ENCODE data around the gene RTKN. TPM values are rescaled to one million over a fixed set of nuclear protein-coding genes. Genes with fewer than 3 reads are reported as not detected.

RTKN gene
- total and polyA plus RNA-seq, 2 of the 13 experiments (the other 11 are each of a cell fraction or from before 2014, with no cell fraction given), result 159 to 166 TPM

DNA sequence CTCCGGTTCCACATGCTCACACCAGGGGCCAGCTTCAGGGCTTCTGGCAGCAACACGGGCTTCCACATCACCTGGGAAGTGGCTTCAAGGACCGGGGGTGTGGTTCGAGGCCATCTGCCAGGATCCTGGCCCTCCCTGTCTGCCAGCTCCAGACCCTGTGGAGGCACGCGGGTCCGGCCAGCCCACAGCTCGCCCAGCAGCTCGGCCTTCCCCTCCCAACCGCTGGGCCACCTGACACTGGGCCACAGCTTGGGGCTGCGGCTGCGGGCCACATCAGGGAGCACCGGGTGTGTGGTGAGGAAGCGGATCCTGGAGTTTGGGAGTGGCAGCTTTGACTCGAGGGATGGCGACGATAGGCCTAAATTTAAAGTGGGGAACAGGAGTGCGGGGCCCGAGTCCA lies 27.3 kb downstream of the RTKN start (continued):
- TF ChIP-seq ZNF670 (CRISPR knock-in tag; IDR thresholded peaks at IDR 0.05; ENCODE audit: borderline replicate concordance) (no peak), NFYB (CRISPR knock-in tag; IDR thresholded peaks at IDR 0.05) (no peak)
- TF ChIP-seq, protein P1, sequence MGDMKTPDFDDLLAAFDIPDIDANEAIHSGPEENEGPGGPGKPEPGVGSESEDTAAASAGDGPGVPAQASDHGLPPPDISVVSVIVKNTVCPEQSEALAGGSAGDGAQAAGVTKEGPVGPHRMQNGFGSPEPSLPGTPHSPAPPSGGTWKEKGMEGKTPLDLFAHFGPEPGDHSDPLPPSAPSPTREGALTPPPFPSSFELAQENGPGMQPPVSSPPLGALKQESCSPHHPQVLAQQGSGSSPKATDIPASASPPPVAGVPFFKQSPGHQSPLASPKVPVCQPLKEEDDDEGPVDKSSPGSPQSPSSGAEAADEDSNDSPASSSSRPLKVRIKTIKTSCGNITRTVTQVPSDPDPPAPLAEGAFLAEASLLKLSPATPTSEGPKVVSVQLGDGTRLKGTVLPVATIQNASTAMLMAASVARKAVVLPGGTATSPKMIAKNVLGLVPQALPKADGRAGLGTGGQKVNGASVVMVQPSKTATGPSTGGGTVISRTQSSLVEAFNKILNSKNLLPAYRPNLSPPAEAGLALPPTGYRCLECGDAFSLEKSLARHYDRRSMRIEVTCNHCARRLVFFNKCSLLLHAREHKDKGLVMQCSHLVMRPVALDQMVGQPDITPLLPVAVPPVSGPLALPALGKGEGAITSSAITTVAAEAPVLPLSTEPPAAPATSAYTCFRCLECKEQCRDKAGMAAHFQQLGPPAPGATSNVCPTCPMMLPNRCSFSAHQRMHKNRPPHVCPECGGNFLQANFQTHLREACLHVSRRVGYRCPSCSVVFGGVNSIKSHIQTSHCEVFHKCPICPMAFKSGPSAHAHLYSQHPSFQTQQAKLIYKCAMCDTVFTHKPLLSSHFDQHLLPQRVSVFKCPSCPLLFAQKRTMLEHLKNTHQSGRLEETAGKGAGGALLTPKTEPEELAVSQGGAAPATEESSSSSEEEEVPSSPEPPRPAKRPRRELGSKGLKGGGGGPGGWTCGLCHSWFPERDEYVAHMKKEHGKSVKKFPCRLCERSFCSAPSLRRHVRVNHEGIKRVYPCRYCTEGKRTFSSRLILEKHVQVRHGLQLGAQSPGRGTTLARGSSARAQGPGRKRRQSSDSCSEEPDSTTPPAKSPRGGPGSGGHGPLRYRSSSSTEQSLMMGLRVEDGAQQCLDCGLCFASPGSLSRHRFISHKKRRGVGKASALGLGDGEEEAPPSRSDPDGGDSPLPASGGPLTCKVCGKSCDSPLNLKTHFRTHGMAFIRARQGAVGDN (CRISPR knock-in tag; IDR thresholded peaks at IDR 0.05), result 0 out of 2 replicates have a peak, but pooled peaks have one; percentile 10

DNA sequence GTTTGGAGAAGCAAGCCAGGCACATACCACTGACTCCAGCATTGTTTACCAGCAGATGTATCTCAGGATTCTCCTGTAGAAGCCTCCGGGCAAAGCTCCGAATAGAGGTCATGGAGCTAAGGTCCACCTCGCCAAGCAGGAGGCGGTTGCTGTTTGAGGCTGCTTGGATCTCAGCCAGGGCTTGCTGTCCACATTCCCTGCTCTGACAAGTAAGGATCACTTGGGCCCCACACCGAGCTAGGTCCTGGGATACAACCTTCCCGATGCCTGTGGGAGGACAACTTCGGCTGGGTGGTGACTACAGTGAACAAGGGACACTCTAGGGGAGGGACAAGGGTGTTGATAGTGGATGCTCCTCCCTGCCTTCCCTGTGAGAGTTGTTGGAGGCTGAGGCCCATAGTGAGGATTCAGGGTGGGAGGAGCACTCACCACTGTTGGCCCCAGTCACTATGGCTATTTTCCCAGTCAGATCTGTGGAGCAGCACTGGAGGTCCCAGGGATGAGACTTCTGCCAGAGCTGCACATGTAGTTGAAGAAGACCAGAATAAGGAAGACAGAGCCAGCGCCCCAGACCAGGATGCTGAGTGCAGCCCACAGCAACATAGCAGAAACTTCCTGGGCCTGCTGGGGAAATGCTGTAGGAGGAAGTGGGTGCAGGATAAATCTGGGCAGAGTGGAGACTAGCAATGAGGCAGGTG lies 28.6 kb downstream of the RTKN start:
- peak; percentile 84 for ATAC-seq
- Histone ChIP-seq H3K4me3 (replicated peaks in 1 of 3; ENCODE audit: insufficient read depth in 1 of 3, low read depth in 2 of 3, low read length in 3 of 3) (peak overlapping the region in 2 of 3 experiments; percentile 2 to 63; a peak in 2 of 6 replicates), H3K36me3 (replicated peaks in 1 of 2; ENCODE audit: control insufficient read depth in 1 of 2, insufficient read depth in 2 of 2, low read length in 2 of 2) (no peaks in the 10 kb centered on the region), H3K4me1 (ENCODE audit: insufficient read depth, low read length) (peaks cover 27% of the 10 kb centered on the region), H3K9me3 (ENCODE audit: low read length) (no peaks in the 10 kb centered on the region), H3K79me2 (ENCODE audit: insufficient read depth, low read length) (no peaks in the 10 kb centered on the region), H2AFZ (ENCODE audit: low read length) (peak overlapping the region; percentile 43), H4K20me1 (ENCODE audit: insufficient read depth, low read length) (no peaks in the 10 kb centered on the region), H3K4me2 (ENCODE audit: low read depth, low read length) (peak overlapping the region; percentile 84), H3K27me3 (ENCODE audit: control insufficient read depth in 1 of 2, insufficient read depth in 2 of 2, low read length in 2 of 2) (peaks cover 0 to 9% of the 10 kb centered on the region in 2 experiments; a peak in 3 of 5 replicates), H3K27ac (ENCODE audit: extremely low read length, insufficient read depth, low read length) (peak overlapping the region; percentile 13), H3K9ac (ENCODE audit: insufficient read depth, low read depth, low read length) (peak overlapping the region; percentile 5; the same call in 1 of the 2 replicates)
- 3% methylated on average over 8 of the region's 8 CpGs for WGBS (ENCODE audit: low lambda C conversion rate)
- CTCF ChIA-PET (ENCODE audit: low intra/inter-chr PET ratio, low total read pairs), result no interaction called here
- POLR2A ChIA-PET, result interaction anchor here (0.7 to 2.4 kb wide), 11 partner anchors 11 to 117 kb away, joined by 3 to 17 read pairs (median 5); partner anchors contain the start of genes AUP1, HTRA2, MRPL53 and PCGF1
- no TSS peak for BruUV-seq (replicated peaks)
- FAIRE-seq, result peak; percentile 96
- in situ Hi-C loops (cut with HindIII; ENCODE audit: extremely low pct_ligation_motif_present, low pct_unique_long_range_greater_than_20kb) (no loop called here), intact Hi-C loops (cut with micrococcal nuclease; ENCODE audit: unreplicated experiment) (no loop called here)
- DNase-seq (ENCODE audit: low spot score), result peak; percentile 78
- TF ChIP-seq GATAD2A (CRISPR knock-in tag; IDR thresholded peaks at IDR 0.05), result 0 out of 2 replicates have a peak, but pooled peaks have one; percentile 43
- TF ChIP-seq, protein P2, sequence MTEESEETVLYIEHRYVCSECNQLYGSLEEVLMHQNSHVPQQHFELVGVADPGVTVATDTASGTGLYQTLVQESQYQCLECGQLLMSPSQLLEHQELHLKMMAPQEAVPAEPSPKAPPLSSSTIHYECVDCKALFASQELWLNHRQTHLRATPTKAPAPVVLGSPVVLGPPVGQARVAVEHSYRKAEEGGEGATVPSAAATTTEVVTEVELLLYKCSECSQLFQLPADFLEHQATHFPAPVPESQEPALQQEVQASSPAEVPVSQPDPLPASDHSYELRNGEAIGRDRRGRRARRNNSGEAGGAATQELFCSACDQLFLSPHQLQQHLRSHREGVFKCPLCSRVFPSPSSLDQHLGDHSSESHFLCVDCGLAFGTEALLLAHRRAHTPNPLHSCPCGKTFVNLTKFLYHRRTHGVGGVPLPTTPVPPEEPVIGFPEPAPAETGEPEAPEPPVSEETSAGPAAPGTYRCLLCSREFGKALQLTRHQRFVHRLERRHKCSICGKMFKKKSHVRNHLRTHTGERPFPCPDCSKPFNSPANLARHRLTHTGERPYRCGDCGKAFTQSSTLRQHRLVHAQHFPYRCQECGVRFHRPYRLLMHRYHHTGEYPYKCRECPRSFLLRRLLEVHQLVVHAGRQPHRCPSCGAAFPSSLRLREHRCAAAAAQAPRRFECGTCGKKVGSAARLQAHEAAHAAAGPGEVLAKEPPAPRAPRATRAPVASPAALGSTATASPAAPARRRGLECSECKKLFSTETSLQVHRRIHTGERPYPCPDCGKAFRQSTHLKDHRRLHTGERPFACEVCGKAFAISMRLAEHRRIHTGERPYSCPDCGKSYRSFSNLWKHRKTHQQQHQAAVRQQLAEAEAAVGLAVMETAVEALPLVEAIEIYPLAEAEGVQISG (CRISPR knock-in tag; IDR thresholded peaks at IDR 0.05), result peak; percentile 52
- no peak for TF ChIP-seq TEAD2 (CRISPR knock-in tag; IDR thresholded peaks at IDR 0.05)
- no peak; a peak in 1 of 4 replicates for TF ChIP-seq NR2F1 (CRISPR knock-in tag; IDR thresholded peaks at IDR 0.05)
- no peak for TF ChIP-seq ZSCAN22 (CRISPR knock-in tag; IDR thresholded peaks at IDR 0.05)
- peak; percentile 57; the same call in 1 of the 2 replicates for TF ChIP-seq ZNF839 (CRISPR knock-in tag; IDR thresholded peaks at IDR 0.05; ENCODE audit: borderline replicate concordance)
- TF ChIP-seq ZNF501 (CRISPR knock-in tag; IDR thresholded peaks at IDR 0.05), result peak; percentile 12; the same call in 1 of the 2 replicates
- peak; percentile 64; the same call in 1 of the 2 replicates for TF ChIP-seq SPEN (CRISPR knock-in tag; IDR thresholded peaks at IDR 0.05; ENCODE audit: low read depth)
- TF ChIP-seq TBX2 (CRISPR knock-in tag; IDR thresholded peaks at IDR 0.05; ENCODE audit: borderline replicate concordance), result peak; percentile 50; the same call in 1 of the 2 replicates
- TF ChIP-seq, protein P3, sequence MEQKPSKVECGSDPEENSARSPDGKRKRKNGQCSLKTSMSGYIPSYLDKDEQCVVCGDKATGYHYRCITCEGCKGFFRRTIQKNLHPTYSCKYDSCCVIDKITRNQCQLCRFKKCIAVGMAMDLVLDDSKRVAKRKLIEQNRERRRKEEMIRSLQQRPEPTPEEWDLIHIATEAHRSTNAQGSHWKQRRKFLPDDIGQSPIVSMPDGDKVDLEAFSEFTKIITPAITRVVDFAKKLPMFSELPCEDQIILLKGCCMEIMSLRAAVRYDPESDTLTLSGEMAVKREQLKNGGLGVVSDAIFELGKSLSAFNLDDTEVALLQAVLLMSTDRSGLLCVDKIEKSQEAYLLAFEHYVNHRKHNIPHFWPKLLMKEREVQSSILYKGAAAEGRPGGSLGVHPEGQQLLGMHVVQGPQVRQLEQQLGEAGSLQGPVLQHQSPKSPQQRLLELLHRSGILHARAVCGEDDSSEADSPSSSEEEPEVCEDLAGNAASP (CRISPR knock-in tag; IDR thresholded peaks at IDR 0.05; ENCODE audit: borderline replicate concordance), result peak; percentile 6; the same call in 1 of the 2 replicates
